GDM1 (cell line): Measurements from ENCODE around the gene RNF222.

ENCODE experiments used
- DNase-seq: peaks from one replicate; lab custom pipeline; 2025; lab: John Stamatoyannopoulos, UW

Gene RNF222

DNA sequence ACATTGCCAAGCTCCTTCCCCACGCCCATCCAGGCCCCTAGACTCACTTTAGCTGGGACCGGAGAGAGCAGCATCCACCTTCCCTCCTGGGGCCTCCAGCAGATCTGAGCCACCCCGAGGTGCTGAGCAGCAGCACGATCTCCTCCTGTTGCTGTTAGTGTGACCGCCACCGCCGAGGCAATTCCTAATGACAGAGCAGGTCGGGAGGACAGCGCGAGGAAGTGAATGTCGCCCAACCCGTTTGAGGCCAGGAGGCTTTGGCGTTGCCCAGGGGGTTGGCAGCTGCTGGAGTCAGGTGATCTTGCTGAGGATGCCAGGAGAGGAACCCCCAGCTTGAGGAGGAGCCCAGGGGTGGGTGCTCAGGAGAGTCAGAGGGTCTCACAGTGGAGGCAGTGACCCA is at the start of gene RNF222:
RNF222 (minus strand) TSS at position 192 of the 400 bp plus-strand sequence. CDS start 4,366 bp downstream, outside the sequence.
- no peak for DNase-seq

- DNase-seq, result no peak
Measured at GRCh38 chr17:8445536-8445935, 47.9 kb upstream of the RNF222 start.

GRCh38 chr17:8444494-8444893 is 46.9 kb upstream of the RNF222 start:
- no peak for DNase-seq

- DNase-seq, result no peak
Measured at GRCh38 chr17:8443756-8444155, 46.1 kb upstream of the RNF222 start.

DNA sequence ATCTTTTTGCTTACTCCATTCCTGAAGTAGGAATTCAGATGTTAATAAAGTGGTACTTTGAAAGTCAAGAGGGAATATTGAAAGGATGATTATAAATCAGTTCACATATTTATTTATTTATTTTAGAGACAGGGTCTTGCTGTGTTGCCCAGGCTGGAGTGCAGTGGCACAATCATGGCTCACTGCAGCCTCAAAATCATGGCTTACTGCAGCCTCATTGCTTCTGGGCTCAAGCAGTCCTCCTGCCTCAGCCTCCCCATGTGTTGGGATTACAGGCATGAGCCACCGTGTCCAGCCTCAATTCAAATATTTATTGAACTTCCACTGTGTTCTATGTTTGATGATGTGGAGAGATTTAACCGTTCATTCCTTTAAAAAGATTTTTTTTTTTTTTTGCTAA is 44.7 kb upstream of the RNF222 start:
- no peak for DNase-seq

GRCh38 chr17:8441690-8442089 is 44.1 kb upstream of the RNF222 start:
- DNase-seq, result no peak

GRCh38 chr17:8439681-8440080 is 42.1 kb upstream of the RNF222 start:
- no peak for DNase-seq

GRCh38 chr17:8438441-8438840 is 40.8 kb upstream of the RNF222 start:
- no peak for DNase-seq

DNA sequence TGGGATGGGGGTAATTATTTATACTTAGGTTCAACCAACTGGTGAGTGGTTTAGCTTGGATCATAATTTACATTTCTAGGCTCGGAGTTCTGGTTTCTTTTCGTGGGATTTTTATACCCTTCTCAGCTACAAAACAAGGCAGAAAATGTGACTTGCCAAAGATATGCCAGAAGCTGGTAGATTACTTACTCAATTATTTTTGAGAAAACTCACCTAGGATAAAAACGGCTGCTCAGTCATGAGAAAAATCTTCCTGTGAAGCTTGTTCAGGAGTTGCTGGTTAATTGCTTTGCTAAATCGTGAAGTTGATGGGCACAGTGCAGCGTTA is 39.2 kb upstream of the RNF222 start:
- DNase-seq, result no peak

DNA sequence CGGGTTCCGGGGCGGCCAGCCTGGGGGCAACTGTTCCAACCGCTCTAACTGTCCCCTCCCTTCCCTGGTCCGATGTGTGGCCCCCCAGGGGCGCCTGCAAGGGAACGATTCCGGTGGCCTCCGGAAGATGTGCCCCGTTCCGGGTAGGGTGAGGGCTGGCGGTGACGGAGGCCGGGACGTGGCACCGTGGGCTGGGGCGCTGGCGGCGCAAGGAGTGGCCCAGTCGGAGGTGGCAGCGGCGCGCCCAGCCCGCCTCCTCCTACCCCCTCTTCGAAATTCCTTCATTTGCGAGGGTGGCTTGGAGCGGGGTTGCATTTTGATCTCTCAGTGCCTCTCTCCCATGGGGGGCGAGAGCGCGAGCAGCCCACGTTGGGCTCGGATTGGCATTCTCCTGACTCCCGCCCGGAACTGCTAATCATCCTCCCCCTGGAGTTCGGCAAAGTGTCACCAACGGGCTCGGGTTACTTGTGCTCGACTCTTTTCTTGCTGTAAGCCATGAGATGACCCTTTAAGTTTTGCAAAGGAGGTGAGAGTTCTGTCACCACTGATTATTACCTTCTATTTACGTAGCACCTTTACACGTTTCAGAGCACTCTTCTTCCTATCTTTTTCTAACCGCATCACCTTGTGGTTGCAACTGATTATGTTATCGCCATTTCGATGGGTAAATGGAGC is 38.7 kb upstream of the RNF222 start:
- DNase-seq, result peak; percentile 29

- peak; percentile 96 for DNase-seq
Measured at GRCh38 chr17:8435245-8436168, 37.9 kb upstream of the RNF222 start, which contains the start of gene NDEL1. Gene NDEL1 (plus strand): TSS chr17:8435884. CDS start chr17:8444272, 8,388 bp downstream.

GRCh38 chr17:8430966-8431365 is 33.3 kb upstream of the RNF222 start:
- no peak for DNase-seq

DNA sequence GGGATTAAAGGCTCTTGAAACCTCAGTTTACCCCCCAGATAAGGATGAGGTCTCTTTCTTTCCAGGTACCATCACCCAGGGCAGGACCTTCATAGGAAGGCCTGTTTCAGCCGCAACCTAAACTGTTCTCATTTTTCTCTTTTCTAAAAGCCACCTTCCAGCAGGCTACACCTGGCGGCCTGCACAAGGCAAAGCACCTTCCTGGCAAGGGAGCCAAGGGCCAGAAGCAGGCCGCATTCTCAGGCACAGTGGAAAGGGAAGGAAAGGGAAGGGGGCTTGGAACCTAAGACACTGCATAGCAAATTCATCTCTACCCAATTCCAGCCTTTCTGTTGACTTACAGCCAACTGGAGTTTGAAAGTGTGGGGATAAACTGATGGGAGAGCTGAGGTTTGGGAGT is 29.2 kb upstream of the RNF222 start:
- DNase-seq, result no peak

GRCh38 chr17:8426094-8426720 is 28.6 kb upstream of the RNF222 start:
- no peak for DNase-seq

- DNase-seq, result no peak
Measured at GRCh38 chr17:8421571-8421970, 23.9 kb upstream of the RNF222 start.

GRCh38 chr17:8420041-8420934 is 22.7 kb upstream of the RNF222 start:
- no peak for DNase-seq

DNA sequence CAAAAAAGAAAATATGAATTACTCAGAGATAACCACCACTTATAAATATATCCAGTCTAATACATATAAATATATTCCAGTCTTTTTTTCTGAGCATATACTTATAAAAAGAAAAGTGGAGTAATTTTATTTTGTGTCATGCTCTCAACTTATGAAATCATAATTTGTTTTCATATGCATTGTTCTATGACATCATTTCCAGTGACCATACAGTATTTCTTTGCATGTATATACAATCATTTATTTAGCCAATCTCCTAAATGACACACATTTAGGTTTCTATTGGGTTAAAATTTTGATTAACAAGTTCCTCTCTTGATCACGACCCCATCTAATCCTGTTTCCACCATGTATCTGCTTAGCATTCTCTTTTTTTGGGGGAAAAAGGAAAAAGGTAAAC is 21.7 kb upstream of the RNF222 start:
- DNase-seq, result no peak

GRCh38 chr17:8418471-8418870 is 20.8 kb upstream of the RNF222 start:
- DNase-seq, result no peak

GRCh38 chr17:8417806-8418205 is 20.2 kb upstream of the RNF222 start:
- DNase-seq, result no peak

DNA sequence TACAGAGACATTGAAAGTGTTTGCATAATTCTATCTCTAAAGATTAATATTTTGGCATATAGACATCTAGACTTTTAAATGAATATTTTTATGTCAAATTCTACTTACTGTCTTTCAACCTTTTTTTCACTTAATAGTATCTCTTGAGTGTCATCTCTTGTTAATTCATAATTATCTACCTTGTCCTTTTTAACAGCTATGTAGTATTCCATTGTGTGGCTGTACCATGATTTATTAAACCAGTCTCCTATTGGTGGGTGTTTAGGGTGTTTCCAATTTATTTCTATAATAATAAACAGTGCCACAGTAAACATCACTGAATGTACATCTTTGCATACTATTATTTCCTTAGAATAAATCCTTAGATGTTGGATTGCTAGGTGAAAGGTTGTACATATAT is 16.3 kb upstream of the RNF222 start:
- DNase-seq, result no peak

DNA sequence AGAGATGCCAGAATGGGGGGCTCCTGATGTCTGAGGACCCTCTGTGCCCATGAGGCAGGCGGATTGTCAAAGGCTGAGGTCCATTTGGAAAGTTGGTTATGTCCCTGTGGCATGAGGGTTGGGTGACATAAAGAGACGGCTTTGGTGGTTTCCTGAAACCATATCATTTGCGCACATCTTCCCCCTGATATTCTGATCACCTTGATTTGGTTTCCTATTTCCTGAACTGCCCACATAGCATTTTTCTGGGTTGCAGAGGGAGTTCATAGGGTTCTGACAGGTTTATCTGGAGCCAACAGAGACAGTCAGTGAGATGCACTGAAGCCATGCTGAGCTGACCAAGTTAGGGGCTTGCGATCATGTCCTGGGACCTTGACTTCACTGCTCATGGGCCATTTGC is 15.7 kb upstream of the RNF222 start:
- no peak for DNase-seq

GRCh38 chr17:8412089-8412488 is 14.5 kb upstream of the RNF222 start:
- no peak for DNase-seq
